NK-92 treated with Interleukin-12 subunit alpha and Interleukin-12 subunit beta, amount 100 ng/mL, for 24 hours (cell line): ENCODE data around the gene SLC22A6.

Experiments used
- DNase-seq: peaks from one replicate; lab custom pipeline; 2025; lab: John Stamatoyannopoulos, UW

The SLC22A6 gene

DNA sequence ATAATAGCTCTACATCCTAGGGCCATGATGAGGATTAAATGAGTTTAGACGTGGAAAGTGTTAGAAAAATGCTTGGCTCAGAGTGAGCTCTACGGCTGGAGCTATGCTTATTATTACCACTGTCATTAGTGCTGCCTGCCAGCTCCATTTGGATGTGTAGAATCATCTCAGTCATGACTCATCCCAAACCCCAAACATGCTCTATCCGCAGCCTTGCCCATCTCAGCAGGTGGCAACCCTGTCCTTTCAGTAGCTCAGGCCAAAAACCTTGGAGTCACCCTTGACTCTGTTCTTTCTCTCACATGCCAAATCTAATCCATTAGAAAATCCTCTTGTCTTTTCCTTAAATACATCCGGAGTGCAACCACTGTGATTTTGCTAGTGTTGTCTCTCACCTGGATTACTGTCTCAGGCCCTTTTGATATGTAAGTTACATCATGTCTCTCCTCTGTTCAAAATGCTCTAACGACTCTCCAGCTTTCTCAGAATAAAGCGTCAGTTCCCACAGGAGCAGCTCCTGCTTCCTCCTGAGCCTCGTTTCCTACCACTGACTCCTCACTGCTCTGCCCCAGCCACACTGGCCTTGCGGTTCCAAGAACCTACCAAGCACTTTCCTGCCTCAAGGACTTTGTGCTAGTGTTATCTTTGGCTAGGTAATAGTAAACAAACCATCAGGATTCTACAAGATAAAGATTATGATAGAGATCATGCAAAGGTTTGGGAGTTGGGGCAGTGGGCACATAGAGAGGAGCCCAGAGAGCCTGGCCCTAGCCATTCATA is 53.1 kb downstream of the SLC22A6 start:
- no peak for DNase-seq

DNA sequence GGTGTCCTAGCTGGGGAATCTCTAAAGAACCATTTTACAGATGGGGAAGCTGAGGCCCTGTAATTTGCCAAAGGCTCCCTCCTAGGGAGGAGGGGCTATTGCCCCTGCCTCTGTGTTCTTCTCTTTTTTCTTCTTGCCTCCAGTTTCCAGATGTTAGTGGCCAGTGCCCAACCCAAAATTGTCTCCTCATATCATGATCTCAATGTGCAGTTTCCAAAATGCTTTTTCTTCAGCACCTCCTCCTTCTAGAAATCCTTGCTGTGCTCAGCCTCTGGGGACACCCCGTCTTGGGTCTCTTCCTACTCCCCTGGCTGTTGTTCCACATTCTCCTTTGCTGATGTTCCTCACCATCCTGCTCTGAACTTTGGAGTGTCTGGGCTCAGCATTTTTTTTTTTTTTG is 54.1 kb downstream of the SLC22A6 start:
- DNase-seq: no peak

DNA sequence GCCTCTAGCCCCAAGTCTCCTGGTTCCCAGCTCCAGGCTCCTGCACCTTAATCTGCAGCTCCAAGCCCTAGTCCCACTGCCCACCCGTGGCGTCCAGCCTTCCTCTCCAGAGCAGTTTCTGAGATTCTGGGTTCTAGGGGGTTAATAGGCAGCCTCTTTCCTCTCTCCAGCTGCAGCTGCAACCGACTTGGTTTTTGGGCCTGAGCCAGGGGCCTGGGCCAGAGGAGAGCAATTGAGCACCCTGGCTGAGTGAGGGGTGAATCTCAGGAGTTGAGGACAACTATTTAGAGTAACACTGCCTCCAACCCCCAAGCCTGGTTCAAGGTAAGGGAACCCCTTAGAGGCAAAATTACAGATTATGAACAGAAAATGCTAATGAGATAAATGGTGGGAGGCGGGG is 54.6 kb downstream of the SLC22A6 start:
- DNase-seq: no peak

DNA sequence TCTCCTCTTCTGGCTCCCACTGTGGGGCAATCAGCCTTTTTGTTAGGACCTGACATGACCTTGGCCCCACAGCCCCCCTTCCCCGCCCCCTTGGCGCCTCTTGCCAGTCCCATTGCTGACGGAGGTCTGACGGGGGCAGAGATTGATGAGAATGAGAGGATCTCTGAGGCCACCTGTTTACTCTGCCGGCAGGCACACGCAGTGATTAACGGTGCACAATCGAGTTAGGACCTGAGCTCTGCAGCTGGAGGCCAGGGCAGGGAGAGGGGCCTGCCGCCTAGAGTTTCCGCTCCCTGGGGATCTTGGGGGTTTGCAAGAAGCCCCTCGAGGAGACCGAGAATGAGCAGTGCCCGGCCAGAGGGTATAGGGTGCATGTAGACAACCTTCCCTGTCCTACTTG is 56.8 kb downstream of the SLC22A6 start:
- DNase-seq: no peak

DNA sequence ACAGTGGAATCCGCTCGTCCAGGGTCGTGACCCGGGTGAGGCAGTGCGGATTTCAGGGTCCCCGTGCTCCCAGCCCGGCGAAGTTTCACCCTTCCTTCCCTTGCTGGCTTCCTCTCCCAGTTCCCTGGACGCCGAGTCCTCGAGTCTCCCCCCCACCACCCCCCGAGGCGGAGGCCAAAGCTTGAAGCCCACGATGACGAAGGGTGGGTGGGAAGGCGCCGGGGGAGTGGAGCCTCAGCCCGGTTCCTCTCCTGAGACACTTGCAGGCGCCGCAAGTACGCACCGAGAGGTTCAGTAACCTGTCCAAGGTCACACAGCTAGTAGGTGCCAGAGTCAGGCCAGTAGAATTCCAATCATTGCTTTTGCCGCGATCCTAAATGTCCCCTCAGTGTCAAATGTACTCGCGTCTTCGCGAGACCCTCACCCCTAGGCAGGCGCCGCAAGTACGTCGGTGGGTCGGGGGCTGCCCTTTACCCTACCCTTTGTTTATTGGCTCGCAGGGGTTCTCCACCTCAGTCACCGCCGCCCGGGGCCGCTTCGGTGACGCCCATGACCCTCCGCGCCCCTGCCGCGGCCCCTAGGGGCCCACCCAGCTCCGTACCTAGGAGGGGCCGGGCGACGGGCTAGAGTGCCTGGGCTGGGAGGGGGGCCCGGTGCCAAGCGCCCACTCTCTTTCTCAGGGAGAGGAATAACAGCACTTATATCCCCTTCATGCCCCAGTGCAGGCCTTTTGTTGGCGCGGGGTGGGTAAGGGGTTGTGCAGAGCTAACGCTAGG is 57.9 kb downstream of the SLC22A6 start:
- DNase-seq: no peak
